ENCODE results near the gene SENP7. TPM values are rescaled to one million over a fixed set of nuclear protein-coding genes. Genes with fewer than 3 reads are reported as not detected.

Gene SENP7
- total RNA-seq, 1 donor from 2014 or later, result 20.0 TPM

GRCh38 chr3:101466465-101467309, 46.3 kb downstream of the SENP7 start:
- no peak for TF ChIP-seq CTCF (IDR thresholded peaks at IDR 0.05)
- H3K36me3 ChIP-seq, result no peaks in the 10 kb centered on the region
- H3K27ac ChIP-seq, result no peak overlapping the region
- no peaks in the 10 kb centered on the region for H3K9me3 ChIP-seq
- H3K4me1 ChIP-seq, result no peaks in the 10 kb centered on the region
- no peak overlapping the region for H3K4me3 ChIP-seq
- intact Hi-C loops (cut with DNase I), result no loop called here
- ATAC-seq (no peak), DNase-seq (no peak)
- H3K27me3 ChIP-seq, result no peaks in the 10 kb centered on the region

GRCh38 chr3:101464235-101464634, 48.8 kb downstream of the SENP7 start:
- no peak for ATAC-seq
- H3K4me1 ChIP-seq, result no peaks in the 10 kb centered on the region
- H3K27ac ChIP-seq, result no peak overlapping the region
- H3K4me3 ChIP-seq, result no peak overlapping the region
- no peaks in the 10 kb centered on the region for H3K9me3 ChIP-seq
- DNase-seq, result no peak
- intact Hi-C loops (cut with DNase I), result no loop called here
- TF ChIP-seq CTCF (IDR thresholded peaks at IDR 0.05), result no peak
- no peaks in the 10 kb centered on the region for H3K27me3 ChIP-seq
- no peaks in the 10 kb centered on the region for H3K36me3 ChIP-seq

GRCh38 chr3:101461451-101461850, 51.6 kb downstream of the SENP7 start:
- ATAC-seq, result no peak
- H3K4me3 ChIP-seq, result no peak overlapping the region
- intact Hi-C loops (cut with DNase I), result no loop called here

DNA sequence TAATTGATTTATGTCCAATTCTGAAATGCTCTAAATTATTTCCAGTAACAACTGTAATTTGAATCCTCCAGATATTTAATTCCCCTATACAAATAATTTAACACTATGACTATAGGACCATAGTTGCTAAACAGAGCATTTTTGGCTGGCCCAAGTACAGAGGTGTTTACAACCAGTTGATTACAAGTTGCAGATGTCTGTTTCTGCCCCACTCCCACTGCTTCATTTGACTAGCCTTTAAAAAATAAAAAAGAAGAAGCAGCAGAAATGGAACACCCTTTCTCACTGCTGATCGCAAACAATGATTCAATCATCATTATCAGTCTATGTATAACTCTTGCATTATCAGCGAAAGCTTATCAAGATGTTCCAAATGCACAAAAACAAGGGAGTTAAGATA, 54.6 kb downstream of the SENP7 start:
- DNase-seq, result no peak
- intact Hi-C loops (cut with DNase I), result no loop called here

More at GRCh38 chr3:101461451-101461850, 51.6 kb downstream of the SENP7 start:
- no peak for TF ChIP-seq CTCF (IDR thresholded peaks at IDR 0.05)
- Histone ChIP-seq H3K9me3 (no peaks in the 10 kb centered on the region), H3K36me3 (peaks cover 11% of the 10 kb centered on the region), H3K4me1 (no peaks in the 10 kb centered on the region), H3K27me3 (no peaks in the 10 kb centered on the region), H3K27ac (no peak overlapping the region)
- DNase-seq, result no peak

GRCh38 chr3:101454629-101455028, 58.4 kb downstream of the SENP7 start:
- TF ChIP-seq CTCF (IDR thresholded peaks at IDR 0.05), result no peak
- intact Hi-C loops (cut with DNase I), result no loop called here
- no peaks in the 10 kb centered on the region for H3K9me3 ChIP-seq
- ATAC-seq (no peak), DNase-seq (no peak)
- no peak overlapping the region for H3K27ac ChIP-seq
- H3K4me1 ChIP-seq, result no peaks in the 10 kb centered on the region
- no peak overlapping the region for H3K4me3 ChIP-seq
- peaks cover 11% of the 10 kb centered on the region for H3K36me3 ChIP-seq
- no peaks in the 10 kb centered on the region for H3K27me3 ChIP-seq

More for the DNA sequence above, 54.6 kb downstream of the SENP7 start:
- TF ChIP-seq CTCF (IDR thresholded peaks at IDR 0.05), result no peak
- ATAC-seq, result no peak
- no peaks in the 10 kb centered on the region for H3K4me1 ChIP-seq
- H3K27ac ChIP-seq, result no peak overlapping the region
- H3K9me3 ChIP-seq, result no peaks in the 10 kb centered on the region
- no peak overlapping the region for H3K4me3 ChIP-seq
- peaks cover 11% of the 10 kb centered on the region for H3K36me3 ChIP-seq
- H3K27me3 ChIP-seq, result no peaks in the 10 kb centered on the region
